CD4-positive, alpha-beta T cell treated with Interferon gamma for 1 hour (primary cell): Measurements from ENCODE around the gene PPIA.

Source experiments
- DNase-seq: peaks from one replicate; pipeline ENCODE4 v3.0.0-alpha.2; 2020

PPIA gene

GRCh38 chr7:44796504-44797328 lies at the start of gene PPIA:
TSS of gene PPIA (plus strand) at chr7:44796681. CDS start at chr7:44796725, 44 bp downstream.
- peak; percentile 98 for DNase-seq

- DNase-seq = peak; percentile 90
Measured at GRCh38 chr7:44748045-44748947, 48.2 kb upstream of the PPIA start, which contains the start of gene ZMIZ2. TSS of gene ZMIZ2 (plus strand) at chr7:44748847. CDS start at chr7:44756250, 7,403 bp downstream.

GRCh38 chr7:44748948-44749731 lies 47.3 kb upstream of the PPIA start:
- DNase-seq = peak; percentile 59

GRCh38 chr7:44749992-44750391 lies 46.5 kb upstream of the PPIA start:
- DNase-seq = no peak

GRCh38 chr7:44750424-44750823 lies 46.1 kb upstream of the PPIA start:
- DNase-seq = no peak

- DNase-seq = peak; percentile 76
Measured at GRCh38 chr7:44750921-44751571, 45.4 kb upstream of the PPIA start.

- no peak for DNase-seq
Measured at GRCh38 chr7:44752822-44753221, 43.7 kb upstream of the PPIA start.

GRCh38 chr7:44754802-44755697 lies 41.4 kb upstream of the PPIA start:
- DNase-seq = no peak

GRCh38 chr7:44755698-44756627 lies 40.5 kb upstream of the PPIA start:
- DNase-seq = no peak

GRCh38 chr7:44756904-44757303 lies 39.6 kb upstream of the PPIA start:
- no peak for DNase-seq

- no peak for DNase-seq
Measured at GRCh38 chr7:44757311-44757710, 39.2 kb upstream of the PPIA start.

- DNase-seq = no peak
Measured at GRCh38 chr7:44757739-44758138, 38.7 kb upstream of the PPIA start.

- no peak for DNase-seq
Measured at GRCh38 chr7:44759246-44759645, 37.2 kb upstream of the PPIA start.

GRCh38 chr7:44760034-44760580 lies 36.4 kb upstream of the PPIA start:
- no peak for DNase-seq

GRCh38 chr7:44761207-44762161 lies 35.0 kb upstream of the PPIA start:
- DNase-seq = no peak

- no peak for DNase-seq
Measured at GRCh38 chr7:44762300-44762699, 34.2 kb upstream of the PPIA start.

GRCh38 chr7:44762726-44763522 lies 33.6 kb upstream of the PPIA start:
- no peak for DNase-seq

GRCh38 chr7:44764081-44764480 lies 32.4 kb upstream of the PPIA start:
- no peak for DNase-seq
